Astrocyte (in vitro differentiated cells and primary cell): ENCODE results near the gene FHIP2A. TPM values are rescaled to one million over a fixed set of nuclear protein-coding genes. Genes with fewer than 3 reads are reported as not detected.
A peak's percentile ranks its signal among the peaks of the same experiment; 100 is the strongest.

Source experiments
- DNase-seq: peaks from one replicate; pipeline ENCODE4 v3.0.0-alpha.2; 2010; ENCODE audit warnings: low read depth
- FAIRE-seq: peaks from 2 replicates; lab custom pipeline; 2011; peaks lifted over from hg19 to GRCh38; lab: Jason Lieb, UNC
- H2AFZ ChIP-seq: 2 replicates; pipeline ENCODE4 v1.6.0; 2012; ENCODE audit warnings: low read depth, low read length, inconsistent platforms
- H3K27ac ChIP-seq: 2 replicates; pipeline ENCODE4 v1.5.1; 2011; ENCODE audit warnings: low read depth, low read length, inconsistent platforms
- H3K27me3 ChIP-seq: 2 replicates; pipeline ENCODE4 v1.6.0; 2011; ENCODE audit warnings: low read length, inconsistent platforms; ENCODE audit not compliant: insufficient read depth
- H3K36me3 ChIP-seq: 2 replicates; pipeline ENCODE4 v1.5.1; 2011; ENCODE audit warnings: low read length, inconsistent platforms; ENCODE audit not compliant: insufficient read depth
- H3K4me1 ChIP-seq: 2 replicates; pipeline ENCODE4 v1.5.1; 2011; ENCODE audit warnings: low read length, inconsistent platforms; ENCODE audit not compliant: insufficient read depth
- H3K4me2 ChIP-seq: 2 replicates; pipeline ENCODE4 v1.6.0; 2012; ENCODE audit warnings: low read length, inconsistent platforms
- H3K4me3 ChIP-seq: 2 replicates; pipeline ENCODE4 v1.5.1; 2011; ENCODE audit warnings: low read depth, mild to moderate bottlenecking, low read length, inconsistent platforms; ENCODE audit not compliant: insufficient read depth
- H3K79me2 ChIP-seq: 2 replicates; pipeline ENCODE4 v1.6.0; 2012; ENCODE audit warnings: mild to moderate bottlenecking, low read length, inconsistent platforms; ENCODE audit not compliant: insufficient read depth
- H3K9ac ChIP-seq: 2 replicates; pipeline ENCODE4 v1.6.0; 2012; ENCODE audit warnings: mild to moderate bottlenecking, low read length, inconsistent platforms
- H3K9me3 ChIP-seq: 2 replicates; pipeline ENCODE4 v1.5.1; 2012; ENCODE audit warnings: low read depth, mild to moderate bottlenecking, low read length, inconsistent platforms; ENCODE audit not compliant: insufficient read depth
- H4K20me1 ChIP-seq: 2 replicates; pipeline ENCODE4 v1.6.0; 2012; ENCODE audit warnings: low read length, inconsistent platforms; ENCODE audit not compliant: insufficient read depth
- H3K27ac Mint-ChIP-seq: one replicate; pipeline ENCODE4 v1.8.0; 2021; ENCODE audit warnings: mild to moderate bottlenecking, mixed read lengths; ENCODE audit not compliant: unreplicated experiment
- H3K27me3 Mint-ChIP-seq: one replicate; pipeline ENCODE4 v1.8.0; 2021; ENCODE audit warnings: low read depth, mixed read lengths; ENCODE audit not compliant: unreplicated experiment
- H3K36me3 Mint-ChIP-seq: one replicate; pipeline ENCODE4 v1.8.0; 2021; ENCODE audit warnings: low read depth, mixed read lengths; ENCODE audit not compliant: unreplicated experiment
- H3K4me1 Mint-ChIP-seq: one replicate; pipeline ENCODE4 v1.8.0; 2021; ENCODE audit warnings: low read depth, mixed read lengths; ENCODE audit not compliant: unreplicated experiment
- H3K4me3 Mint-ChIP-seq: one replicate; pipeline ENCODE4 v1.8.0; 2021; ENCODE audit warnings: mild to moderate bottlenecking, moderate library complexity, mixed read lengths; ENCODE audit not compliant: unreplicated experiment
- H3K9me3 Mint-ChIP-seq: one replicate; pipeline ENCODE4 v1.8.0; 2021; ENCODE audit warnings: mild to moderate bottlenecking, mixed read lengths; ENCODE audit not compliant: unreplicated experiment
- EZH2 ChIP-seq: IDR thresholded peaks from 2 replicates; pipeline ENCODE4 v1.6.1; 2012; ENCODE audit warnings: mild to moderate bottlenecking, low read length, inconsistent platforms; ENCODE audit not compliant: insufficient read depth
- total RNA-seq: library from RNA; stranded (reverse); gene quantifications from 2 replicates; pipeline ENCODE4 v1.2.1, GENCODE V29; 2021
- TF ChIP-seq, protein P1 (sequence below): IDR thresholded peaks from 2 replicates; pipeline ENCODE4 v1.5.1; 2011; ENCODE audit warnings: low read depth, mild to moderate bottlenecking, inconsistent platforms, low read length, moderate library complexity; ENCODE audit not compliant: insufficient read depth

Gene FHIP2A
- total RNA-seq, 1 donor from 2014 or later, result 38.2 TPM

- Histone ChIP-seq H2AFZ (no peak overlapping the region), H3K4me2 (no peak overlapping the region), H3K9me3 (no peaks in the 10 kb centered on the region), H3K4me3 (no peak overlapping the region), H4K20me1 (no peaks in the 10 kb centered on the region), H3K36me3 (peaks cover 44% of the 10 kb centered on the region), H3K4me1 (peaks cover 23% of the 10 kb centered on the region), H3K27me3 (no peaks in the 10 kb centered on the region), H3K9ac (no peak overlapping the region), H3K27ac (no peak overlapping the region), H3K79me2 (peaks cover 14% of the 10 kb centered on the region)
- TF ChIP-seq, protein P1, sequence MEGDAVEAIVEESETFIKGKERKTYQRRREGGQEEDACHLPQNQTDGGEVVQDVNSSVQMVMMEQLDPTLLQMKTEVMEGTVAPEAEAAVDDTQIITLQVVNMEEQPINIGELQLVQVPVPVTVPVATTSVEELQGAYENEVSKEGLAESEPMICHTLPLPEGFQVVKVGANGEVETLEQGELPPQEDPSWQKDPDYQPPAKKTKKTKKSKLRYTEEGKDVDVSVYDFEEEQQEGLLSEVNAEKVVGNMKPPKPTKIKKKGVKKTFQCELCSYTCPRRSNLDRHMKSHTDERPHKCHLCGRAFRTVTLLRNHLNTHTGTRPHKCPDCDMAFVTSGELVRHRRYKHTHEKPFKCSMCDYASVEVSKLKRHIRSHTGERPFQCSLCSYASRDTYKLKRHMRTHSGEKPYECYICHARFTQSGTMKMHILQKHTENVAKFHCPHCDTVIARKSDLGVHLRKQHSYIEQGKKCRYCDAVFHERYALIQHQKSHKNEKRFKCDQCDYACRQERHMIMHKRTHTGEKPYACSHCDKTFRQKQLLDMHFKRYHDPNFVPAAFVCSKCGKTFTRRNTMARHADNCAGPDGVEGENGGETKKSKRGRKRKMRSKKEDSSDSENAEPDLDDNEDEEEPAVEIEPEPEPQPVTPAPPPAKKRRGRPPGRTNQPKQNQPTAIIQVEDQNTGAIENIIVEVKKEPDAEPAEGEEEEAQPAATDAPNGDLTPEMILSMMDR, result no peak
- TF ChIP-seq EZH2, result no peak
- Mint-ChIP-seq H3K4me1 (peaks cover 36% of the 10 kb centered on the region), H3K9me3 (no peaks in the 10 kb centered on the region), H3K4me3 (no peak overlapping the region), H3K36me3 (peaks cover 7% of the 10 kb centered on the region), H3K27ac (no peak overlapping the region), H3K27me3 (no peaks in the 10 kb centered on the region)
- DNase-seq (no peak), FAIRE-seq (no peak)
Measured at GRCh38 chr10:114859222-114859621, 37.6 kb downstream of the FHIP2A start.

- Histone ChIP-seq H3K9ac (no peak overlapping the region), H3K79me2 (peaks cover 14% of the 10 kb centered on the region), H3K4me3 (no peak overlapping the region), H3K36me3 (peaks cover 40% of the 10 kb centered on the region), H4K20me1 (no peaks in the 10 kb centered on the region), H3K27ac (no peak overlapping the region), H3K4me2 (no peak overlapping the region), H2AFZ (no peak overlapping the region), H3K9me3 (no peaks in the 10 kb centered on the region), H3K27me3 (no peaks in the 10 kb centered on the region), H3K4me1 (peaks cover 8% of the 10 kb centered on the region)
- DNase-seq (no peak), FAIRE-seq (peak; percentile 65)
- H3K36me3 Mint-ChIP-seq, result peaks cover 6% of the 10 kb centered on the region
- TF ChIP-seq, protein P1, result no peak
- no peak for TF ChIP-seq EZH2
- peaks cover 10% of the 10 kb centered on the region for H3K4me1 Mint-ChIP-seq
- no peaks in the 10 kb centered on the region for H3K9me3 Mint-ChIP-seq
- H3K27me3 Mint-ChIP-seq, result no peaks in the 10 kb centered on the region
- H3K27ac Mint-ChIP-seq, result no peak overlapping the region
- no peak overlapping the region for H3K4me3 Mint-ChIP-seq
Measured at GRCh38 chr10:114862456-114862855, 40.9 kb downstream of the FHIP2A start.

- Histone ChIP-seq H3K9ac (no peak overlapping the region), H2AFZ (no peak overlapping the region), H3K4me3 (no peak overlapping the region), H3K27ac (no peak overlapping the region), H3K79me2 (peaks cover 4% of the 10 kb centered on the region), H3K36me3 (peaks cover 17% of the 10 kb centered on the region), H3K4me1 (peaks cover 14% of the 10 kb centered on the region), H3K9me3 (no peaks in the 10 kb centered on the region), H3K4me2 (no peak overlapping the region), H3K27me3 (no peaks in the 10 kb centered on the region), H4K20me1 (no peaks in the 10 kb centered on the region)
- peaks cover 4% of the 10 kb centered on the region for H3K36me3 Mint-ChIP-seq
- H3K27me3 Mint-ChIP-seq, result no peaks in the 10 kb centered on the region
- H3K4me3 Mint-ChIP-seq, result no peak overlapping the region
- H3K27ac Mint-ChIP-seq, result no peak overlapping the region
- no peak for DNase-seq
- H3K9me3 Mint-ChIP-seq, result no peaks in the 10 kb centered on the region
- FAIRE-seq, result no peak
- TF ChIP-seq EZH2, result no peak
- TF ChIP-seq, protein P1, result no peak
- peaks cover 22% of the 10 kb centered on the region for H3K4me1 Mint-ChIP-seq
Measured at GRCh38 chr10:114867365-114867764, 45.8 kb downstream of the FHIP2A start.
